Smooth muscle cell (in vitro differentiated cells): ENCODE results near the gene NIPAL4. TPM values are rescaled to one million over a fixed set of nuclear protein-coding genes. Genes with fewer than 3 reads are reported as not detected.

Experiments
- DNase-seq: peaks from one replicate; lab custom pipeline; 2025; ENCODE audit not compliant: unreplicated experiment; lab: John Stamatoyannopoulos, UW
- H2AFZ ChIP-seq: fragments of 200-600 bp; sonication (generic); 2 replicates; pipeline ENCODE4 v1.6.0; 2016; ENCODE audit warnings: antibody characterized with exemption, low read depth, mild to moderate bottlenecking
- H3F3A ChIP-seq: fragments of 200-600 bp; sonication (generic); 2 replicates; pipeline ENCODE4 v1.6.0; 2017; ENCODE audit warnings: antibody characterized with exemption, low read depth
- H3K27ac ChIP-seq: fragments of 200-600 bp; sonication (generic); 2 replicates; pipeline ENCODE4 v1.5.1; 2016; ENCODE audit warnings: low read depth, mild to moderate bottlenecking
- H3K27me3 ChIP-seq: fragments of 200-600 bp; sonication (generic); 2 replicates; pipeline ENCODE4 v1.6.1; 2016; ENCODE audit warnings: low read depth, mild to moderate bottlenecking
- H3K36me3 ChIP-seq: fragments of 200-600 bp; sonication (generic); 2 replicates; pipeline ENCODE4 v1.5.1; 2016; ENCODE audit warnings: low read depth
- H3K4me1 ChIP-seq: fragments of 200-600 bp; sonication (generic); 2 replicates; pipeline ENCODE4 v1.5.1; 2016; ENCODE audit warnings: low read depth
- H3K4me2 ChIP-seq: fragments of 200-600 bp; sonication (generic); 2 replicates; pipeline ENCODE4 v1.6.0; 2016; ENCODE audit warnings: mild to moderate bottlenecking
- H3K4me3 ChIP-seq: fragments of 200-600 bp; sonication (generic); 2 replicates; pipeline ENCODE4 v1.5.1; 2016; ENCODE audit warnings: mild to moderate bottlenecking
- H3K79me2 ChIP-seq: fragments of 200-600 bp; sonication (generic); 2 replicates; pipeline ENCODE4 v1.6.0; 2016; ENCODE audit warnings: low read depth, mild to moderate bottlenecking
- H3K9ac ChIP-seq: fragments of 200-600 bp; sonication (generic); 2 replicates; pipeline ENCODE4 v1.6.0; 2016; ENCODE audit warnings: low read depth
- H3K9me3 ChIP-seq: fragments of 200-600 bp; sonication (generic); replicated peaks from 2 replicates; pipeline ENCODE4 v1.5.1; 2016; ENCODE audit warnings: low read depth
- H4K20me1 ChIP-seq: fragments of 200-600 bp; sonication (generic); 2 replicates; pipeline ENCODE4 v1.6.0; 2016; ENCODE audit warnings: low read depth
- WGBS: methylation state at CpG from one replicate; pipeline ENCODE4 v1.1.7; 2016; ENCODE audit warnings: low lambda C conversion rate; 5-methylcytosine and 5-hydroxymethylcytosine counted together
- polyA plus RNA-seq: library from polyadenylated mRNA; unstranded; fragments of >200 nt; fragmentation: Nextera tagmentation; extraction: Ambion mirVana; gene quantifications from 2 replicates; pipeline ENCODE4 v1.2.1, GENCODE V29; 2016
- total RNA-seq: library from RNA; depleted of rRNA; stranded (reverse); fragments of >200 nt; gene quantifications from 2 replicates; pipeline ENCODE4 v1.2.3, GENCODE V29; 2014
- TF ChIP-seq, protein P1 (sequence below): fragments of 200-600 bp; sonication (generic); IDR thresholded peaks from 2 replicates; pipeline ENCODE4 v1.5.1; 2017; ENCODE audit warnings: borderline replicate concordance, mild to moderate bottlenecking, antibody characterized with exemption; ENCODE audit not compliant: insufficient read depth, poor library complexity, severe bottlenecking

The NIPAL4 gene
- total and polyA plus RNA-seq, 2 experiments from 2014 or later: 0.37 to 6.9 TPM

DNA sequence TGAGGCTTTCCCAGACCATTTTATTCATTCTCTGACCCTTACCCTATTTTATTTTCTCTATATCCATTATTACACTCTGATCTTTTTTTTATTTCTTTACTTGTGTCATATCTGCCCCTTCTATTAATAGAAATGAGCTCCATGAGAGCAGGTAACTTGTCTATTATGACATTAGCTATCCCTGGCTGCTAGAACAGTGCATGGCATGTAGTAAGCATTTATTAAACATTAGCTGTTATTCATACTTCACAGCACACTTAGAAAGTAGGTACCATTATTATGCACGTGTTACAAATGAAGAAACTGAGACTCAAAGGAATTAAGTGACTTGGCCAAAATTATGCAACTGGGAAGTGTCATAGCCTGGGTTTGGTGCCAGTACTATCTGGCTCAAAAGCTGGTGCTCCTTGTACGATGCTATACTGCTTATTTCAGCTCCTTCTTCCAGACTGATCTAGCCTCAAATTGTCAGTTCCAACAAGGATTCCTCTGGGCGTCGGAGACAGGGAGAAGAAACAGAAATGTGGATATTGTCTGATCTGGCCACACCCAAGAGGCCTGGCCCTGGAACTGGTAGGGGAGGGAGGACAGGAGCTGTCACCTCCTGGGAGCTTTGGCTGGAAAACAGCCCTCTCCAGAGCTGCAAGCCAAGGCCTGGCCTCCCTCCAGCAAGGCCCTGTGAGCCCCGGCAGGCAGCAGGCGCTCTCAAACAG, 10.8 kb upstream of the NIPAL4 start:
- no peaks in the 10 kb centered on the region for H3F3A ChIP-seq
- no peak overlapping the region for H2AFZ ChIP-seq
- H3K27ac ChIP-seq: no peak overlapping the region
- no peak for DNase-seq
- H4K20me1 ChIP-seq: no peaks in the 10 kb centered on the region
- H3K79me2 ChIP-seq: no peaks in the 10 kb centered on the region
- 72% methylated on average over 6 of the region's 6 CpGs for WGBS
- no peaks in the 10 kb centered on the region for H3K4me1 ChIP-seq
- no peak overlapping the region for H3K4me3 ChIP-seq
- no peak overlapping the region for H3K4me2 ChIP-seq
- no peaks in the 10 kb centered on the region for H3K9me3 ChIP-seq
- H3K9ac ChIP-seq: no peak overlapping the region
- H3K36me3 ChIP-seq: no peaks in the 10 kb centered on the region
- no peaks in the 10 kb centered on the region for H3K27me3 ChIP-seq
- TF ChIP-seq, protein P1, sequence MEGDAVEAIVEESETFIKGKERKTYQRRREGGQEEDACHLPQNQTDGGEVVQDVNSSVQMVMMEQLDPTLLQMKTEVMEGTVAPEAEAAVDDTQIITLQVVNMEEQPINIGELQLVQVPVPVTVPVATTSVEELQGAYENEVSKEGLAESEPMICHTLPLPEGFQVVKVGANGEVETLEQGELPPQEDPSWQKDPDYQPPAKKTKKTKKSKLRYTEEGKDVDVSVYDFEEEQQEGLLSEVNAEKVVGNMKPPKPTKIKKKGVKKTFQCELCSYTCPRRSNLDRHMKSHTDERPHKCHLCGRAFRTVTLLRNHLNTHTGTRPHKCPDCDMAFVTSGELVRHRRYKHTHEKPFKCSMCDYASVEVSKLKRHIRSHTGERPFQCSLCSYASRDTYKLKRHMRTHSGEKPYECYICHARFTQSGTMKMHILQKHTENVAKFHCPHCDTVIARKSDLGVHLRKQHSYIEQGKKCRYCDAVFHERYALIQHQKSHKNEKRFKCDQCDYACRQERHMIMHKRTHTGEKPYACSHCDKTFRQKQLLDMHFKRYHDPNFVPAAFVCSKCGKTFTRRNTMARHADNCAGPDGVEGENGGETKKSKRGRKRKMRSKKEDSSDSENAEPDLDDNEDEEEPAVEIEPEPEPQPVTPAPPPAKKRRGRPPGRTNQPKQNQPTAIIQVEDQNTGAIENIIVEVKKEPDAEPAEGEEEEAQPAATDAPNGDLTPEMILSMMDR: no peak

DNA sequence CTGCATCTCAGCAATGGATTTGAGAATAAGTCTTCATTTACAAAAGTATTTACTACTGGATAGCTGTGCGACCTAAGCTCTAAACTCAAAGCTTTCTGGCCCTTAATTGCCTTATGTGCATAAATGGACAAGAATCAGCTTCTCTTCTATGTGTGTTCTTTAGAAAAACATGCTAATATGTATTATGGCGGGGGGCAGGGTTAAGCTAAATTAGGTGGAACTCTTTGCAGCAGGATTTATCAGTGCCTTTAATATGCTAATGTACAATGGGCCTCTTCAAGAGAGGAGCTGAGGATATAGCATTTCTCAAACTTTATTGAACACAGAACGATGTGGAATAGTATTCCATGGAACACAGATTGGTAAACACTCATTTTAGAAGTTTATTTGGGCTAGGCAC, 10.0 kb upstream of the NIPAL4 start:
- no peak overlapping the region for H3K4me3 ChIP-seq
- no peak overlapping the region for H3K4me2 ChIP-seq
- no peaks in the 10 kb centered on the region for H3K27me3 ChIP-seq
- no peaks in the 10 kb centered on the region for H3K36me3 ChIP-seq
- DNase-seq: no peak
- H3K79me2 ChIP-seq: no peaks in the 10 kb centered on the region
- 94% methylated on average over 3 of the region's 3 CpGs for WGBS
- no peak overlapping the region for H3K27ac ChIP-seq
- H3K4me1 ChIP-seq: no peaks in the 10 kb centered on the region
- no peak overlapping the region for H3K9ac ChIP-seq
- H3F3A ChIP-seq: no peaks in the 10 kb centered on the region
- H4K20me1 ChIP-seq: no peaks in the 10 kb centered on the region
- TF ChIP-seq, protein P1: no peak
- H2AFZ ChIP-seq: no peak overlapping the region
- H3K9me3 ChIP-seq: no peaks in the 10 kb centered on the region

DNA sequence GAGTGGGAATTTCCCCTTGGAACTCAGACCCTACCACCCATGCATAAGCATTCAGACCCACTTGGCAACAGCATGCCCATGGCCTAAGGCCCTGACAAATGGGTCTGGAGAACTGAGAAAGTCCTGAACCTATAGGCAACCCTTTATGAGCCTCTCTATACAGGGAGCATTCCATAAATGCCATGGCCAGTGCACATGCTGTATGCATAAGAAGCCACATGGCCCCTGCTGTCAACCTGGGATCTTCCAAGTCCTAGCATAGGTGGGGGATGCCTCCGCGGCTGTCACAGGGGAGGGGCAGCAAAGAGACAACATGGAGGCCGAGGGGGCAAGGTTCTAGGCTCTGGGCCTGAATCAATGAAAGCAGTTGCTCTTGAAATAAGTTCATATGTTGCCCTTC, 8.2 kb upstream of the NIPAL4 start:
- TF ChIP-seq, protein P1: no peak
- no peak for DNase-seq
- no peak overlapping the region for H2AFZ ChIP-seq
- 88% methylated on average over 3 of the region's 3 CpGs for WGBS
- no peak overlapping the region for H3K4me2 ChIP-seq
- H3K4me3 ChIP-seq: no peak overlapping the region
- no peaks in the 10 kb centered on the region for H3K27me3 ChIP-seq
- H3K9ac ChIP-seq: no peak overlapping the region
- H3K9me3 ChIP-seq: no peaks in the 10 kb centered on the region
- no peaks in the 10 kb centered on the region for H4K20me1 ChIP-seq
- no peak overlapping the region for H3K27ac ChIP-seq
- H3F3A ChIP-seq: no peaks in the 10 kb centered on the region
- no peaks in the 10 kb centered on the region for H3K4me1 ChIP-seq
- no peaks in the 10 kb centered on the region for H3K79me2 ChIP-seq
- H3K36me3 ChIP-seq: no peaks in the 10 kb centered on the region

DNA sequence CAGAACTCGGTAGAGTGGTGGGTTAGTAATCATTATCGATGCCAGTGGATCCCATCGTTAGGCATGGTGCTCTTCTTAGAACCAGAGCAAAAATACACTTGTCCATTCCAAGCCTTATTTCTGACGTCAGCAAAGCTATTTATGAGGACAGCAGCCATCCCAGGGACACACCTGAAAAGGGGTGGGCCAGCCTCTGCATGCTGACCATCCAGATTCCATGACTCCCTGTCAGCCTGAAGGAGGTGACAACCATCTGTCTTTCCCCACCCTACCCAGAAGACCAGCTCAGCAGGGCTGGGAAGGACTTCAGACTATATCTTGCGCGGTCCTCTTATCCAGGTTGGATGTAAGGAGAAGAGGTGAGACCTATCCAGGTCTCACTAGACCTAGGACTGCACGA, 5.7 kb upstream of the NIPAL4 start:
- Histone ChIP-seq H3K4me3 (no peak overlapping the region), H3F3A (no peaks in the 10 kb centered on the region), H3K27ac (no peak overlapping the region), H2AFZ (no peak overlapping the region), H3K36me3 (no peaks in the 10 kb centered on the region), H3K9me3 (no peaks in the 10 kb centered on the region), H4K20me1 (no peaks in the 10 kb centered on the region), H3K79me2 (no peaks in the 10 kb centered on the region), H3K4me1 (no peaks in the 10 kb centered on the region), H3K9ac (no peak overlapping the region), H3K27me3 (no peaks in the 10 kb centered on the region), H3K4me2 (no peak overlapping the region)
- DNase-seq: no peak
- 93% methylated on average over 7 of the region's 7 CpGs for WGBS
- TF ChIP-seq, protein P1: no peak
